Endodermal cell (in vitro differentiated cells): ENCODE results near the gene XYLT1. TPM values are rescaled to one million over a fixed set of nuclear protein-coding genes. Genes with fewer than 3 reads are reported as not detected.

Source experiments
- DNase-seq: peaks from one replicate; pipeline ENCODE4 v3.0.0-alpha.2; 2017
- H3K27ac ChIP-seq: 2 replicates; pipeline ENCODE4 v1.5.1; 2013; ENCODE audit warnings: mild to moderate bottlenecking, low read depth, low read length, moderate library complexity
- H3K27me3 ChIP-seq: 2 replicates; pipeline ENCODE4 v1.6.1; 2013; ENCODE audit warnings: mild to moderate bottlenecking, low read length, moderate library complexity; ENCODE audit not compliant: insufficient read depth, control insufficient read depth, poor library complexity, severe bottlenecking
- H3K36me3 ChIP-seq: 2 replicates; pipeline ENCODE4 v1.7.0; 2013; ENCODE audit warnings: mild to moderate bottlenecking, low read length, moderate library complexity; ENCODE audit not compliant: control insufficient read depth, insufficient read depth
- H3K4me1 ChIP-seq: one replicate; pipeline ENCODE4 v1.7.0; 2013; ENCODE audit warnings: low read length; ENCODE audit not compliant: control insufficient read depth, insufficient read depth
- H3K4me3 ChIP-seq: 2 replicates; pipeline ENCODE4 v1.5.1; 2013; ENCODE audit warnings: mild to moderate bottlenecking, low read length, moderate library complexity
- H3K9ac ChIP-seq: 2 replicates; pipeline ENCODE4 v1.6.1; 2013; ENCODE audit warnings: mild to moderate bottlenecking, low read length, moderate library complexity; ENCODE audit not compliant: poor library complexity, severe bottlenecking; ENCODE audit errors: extremely low read depth
- H3K9me3 ChIP-seq: 2 replicates; pipeline ENCODE4 v1.6.1; 2013; ENCODE audit warnings: mild to moderate bottlenecking, low read length, moderate library complexity; ENCODE audit not compliant: control insufficient read depth
- H3K27ac Mint-ChIP-seq: 2 replicates; pipeline ENCODE4 v1.8.0; 2020; ENCODE audit warnings: mixed read lengths
- H3K27me3 Mint-ChIP-seq: 2 replicates; pipeline ENCODE4 v1.8.0; 2021; ENCODE audit warnings: mild to moderate bottlenecking, mixed read lengths; ENCODE audit not compliant: insufficient read depth
- H3K36me3 Mint-ChIP-seq: 2 replicates; pipeline ENCODE4 v1.8.0; 2020; ENCODE audit warnings: low read depth, mixed read lengths
- H3K4me1 Mint-ChIP-seq: 2 replicates; pipeline ENCODE4 v1.8.0; 2020; ENCODE audit warnings: mixed read lengths
- H3K4me3 Mint-ChIP-seq: 2 replicates; pipeline ENCODE4 v1.8.0; 2020; ENCODE audit warnings: mild to moderate bottlenecking, moderate library complexity, mixed read lengths
- H3K9me3 Mint-ChIP-seq: 2 replicates; pipeline ENCODE4 v1.8.0; 2020; ENCODE audit warnings: mild to moderate bottlenecking, mixed read lengths
- WGBS, 2 experiments: methylation state at CpG; one replicate each; pipeline versions ENCODE4 v1.1.5 to v1.1.7; 2013; ENCODE audit warnings: missing lambda C conversion rate in 2 of 2, mixed read lengths in 1 of 2; ENCODE audit not compliant: insufficient coverage in 1 of 2, insufficient read length in 1 of 2; 5-methylcytosine and 5-hydroxymethylcytosine counted together
- total RNA-seq, 2 donors: library from RNA; stranded (reverse); fragmentation: NEBNext Ultra II Directional in 1 of 2; extraction: Animal tissue kit (Norgen Biotek cat#: 25700) in 1 of 2; gene quantifications; 2 replicates in 1 of 2; 3 replicates in 1 of 2; pipeline ENCODE4 v1.2.1, GENCODE V29; 2021
- TF ChIP-seq, protein P1 (sequence below): fragments of 200-600 bp; sonication (generic); conservative IDR thresholded peaks from 2 replicates; pipeline ENCODE4 v1.5.0; 2021; ENCODE audit warnings: antibody characterized with exemption, mild to moderate bottlenecking

XYLT1 gene
- total RNA-seq, 2 donors from 2014 or later = 26.8 to 28.5 TPM

DNA sequence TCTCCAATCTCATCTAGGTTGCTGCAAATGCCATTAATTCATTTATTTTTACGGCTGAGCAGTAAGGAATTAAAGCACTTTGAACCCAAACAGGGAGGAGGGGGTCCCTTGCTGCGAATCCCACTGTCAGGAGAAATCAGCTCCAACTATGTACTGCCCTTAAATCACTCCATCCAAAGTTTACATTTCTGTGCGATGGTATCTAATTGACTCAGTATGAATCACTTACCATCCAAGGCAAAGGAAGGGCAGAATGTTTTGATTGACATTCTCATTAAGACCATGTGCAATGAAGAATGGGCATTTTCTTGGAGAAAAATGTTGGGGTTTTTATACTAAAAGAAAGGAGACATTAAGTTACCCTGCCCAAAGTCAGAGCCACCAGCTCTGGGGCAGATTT lies 47.7 kb upstream of the XYLT1 start:
- TF ChIP-seq, protein P1, sequence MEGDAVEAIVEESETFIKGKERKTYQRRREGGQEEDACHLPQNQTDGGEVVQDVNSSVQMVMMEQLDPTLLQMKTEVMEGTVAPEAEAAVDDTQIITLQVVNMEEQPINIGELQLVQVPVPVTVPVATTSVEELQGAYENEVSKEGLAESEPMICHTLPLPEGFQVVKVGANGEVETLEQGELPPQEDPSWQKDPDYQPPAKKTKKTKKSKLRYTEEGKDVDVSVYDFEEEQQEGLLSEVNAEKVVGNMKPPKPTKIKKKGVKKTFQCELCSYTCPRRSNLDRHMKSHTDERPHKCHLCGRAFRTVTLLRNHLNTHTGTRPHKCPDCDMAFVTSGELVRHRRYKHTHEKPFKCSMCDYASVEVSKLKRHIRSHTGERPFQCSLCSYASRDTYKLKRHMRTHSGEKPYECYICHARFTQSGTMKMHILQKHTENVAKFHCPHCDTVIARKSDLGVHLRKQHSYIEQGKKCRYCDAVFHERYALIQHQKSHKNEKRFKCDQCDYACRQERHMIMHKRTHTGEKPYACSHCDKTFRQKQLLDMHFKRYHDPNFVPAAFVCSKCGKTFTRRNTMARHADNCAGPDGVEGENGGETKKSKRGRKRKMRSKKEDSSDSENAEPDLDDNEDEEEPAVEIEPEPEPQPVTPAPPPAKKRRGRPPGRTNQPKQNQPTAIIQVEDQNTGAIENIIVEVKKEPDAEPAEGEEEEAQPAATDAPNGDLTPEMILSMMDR = no peak
- Histone ChIP-seq H3K4me1 (no peaks in the 10 kb centered on the region), H3K4me3 (no peak overlapping the region), H3K36me3 (no peaks in the 10 kb centered on the region), H3K9me3 (no peaks in the 10 kb centered on the region), H3K27me3 (peaks cover 6% of the 10 kb centered on the region), H3K27ac (no peak overlapping the region), H3K9ac (no peak overlapping the region)
- DNase-seq = no peak
- 94 to 100% methylated on average over 2 to 3 of the region's 3 CpGs for WGBS, 2 experiments
- H3K36me3 Mint-ChIP-seq = no peaks in the 10 kb centered on the region
- no peaks in the 10 kb centered on the region for H3K4me1 Mint-ChIP-seq
- no peak overlapping the region for H3K27ac Mint-ChIP-seq
- H3K27me3 Mint-ChIP-seq = peaks cover 15% of the 10 kb centered on the region
- no peak overlapping the region for H3K4me3 Mint-ChIP-seq
- H3K9me3 Mint-ChIP-seq = peaks cover 3% of the 10 kb centered on the region

DNA sequence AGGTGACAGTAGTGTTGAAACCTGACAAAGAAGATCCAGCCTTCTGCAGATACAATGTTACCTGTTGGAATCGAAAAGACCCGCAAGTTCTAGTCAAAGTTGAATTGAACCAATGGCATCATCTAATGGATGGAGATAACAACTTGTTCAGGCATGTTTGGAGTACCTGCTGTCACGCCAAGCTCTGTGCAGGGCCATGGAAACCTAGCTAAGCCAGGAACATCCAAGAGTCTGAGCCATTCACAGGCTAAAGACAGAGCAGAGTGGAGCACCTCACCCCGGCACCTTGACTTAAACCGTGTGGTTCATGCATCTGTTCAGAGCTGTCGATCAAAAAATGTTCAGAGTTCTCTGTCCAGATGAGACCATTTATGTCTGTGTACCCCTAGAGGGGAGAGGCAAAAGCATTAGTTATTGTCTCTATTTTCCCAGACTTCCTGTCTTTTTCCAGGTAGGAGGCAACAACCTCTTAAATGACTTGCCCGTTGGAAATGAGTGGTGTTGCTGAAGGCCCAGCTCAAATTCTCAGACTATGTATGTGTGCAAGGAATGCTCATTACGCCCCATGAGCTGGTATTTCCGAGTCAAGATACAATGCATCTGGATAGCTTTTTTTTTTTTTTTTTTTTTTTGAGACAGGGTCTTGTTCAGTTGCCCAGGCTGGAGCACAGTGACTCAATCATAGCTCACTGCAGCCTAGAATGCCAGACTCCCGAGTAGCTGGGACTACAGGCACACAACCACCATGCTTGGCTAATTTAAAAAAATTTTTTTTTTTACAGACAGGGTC lies 44.9 kb upstream of the XYLT1 start:
- no peak overlapping the region for H3K27ac ChIP-seq
- no peaks in the 10 kb centered on the region for H3K4me1 ChIP-seq
- no peaks in the 10 kb centered on the region for H3K36me3 ChIP-seq
- peaks cover 16% of the 10 kb centered on the region for H3K27me3 Mint-ChIP-seq
- peaks cover 3% of the 10 kb centered on the region for H3K9me3 Mint-ChIP-seq
- H3K9ac ChIP-seq = no peak overlapping the region
- peaks cover 6% of the 10 kb centered on the region for H3K27me3 ChIP-seq
- DNase-seq = no peak
- no peaks in the 10 kb centered on the region for H3K4me1 Mint-ChIP-seq
- no peak overlapping the region for H3K27ac Mint-ChIP-seq
- H3K4me3 Mint-ChIP-seq = no peak overlapping the region
- TF ChIP-seq, protein P1 = no peak
- no peak overlapping the region for H3K4me3 ChIP-seq
- no peaks in the 10 kb centered on the region for H3K9me3 ChIP-seq
- no peaks in the 10 kb centered on the region for H3K36me3 Mint-ChIP-seq
- WGBS, 2 experiments = 94% methylated on average over 8 to 10 of the region's 10 CpGs

DNA sequence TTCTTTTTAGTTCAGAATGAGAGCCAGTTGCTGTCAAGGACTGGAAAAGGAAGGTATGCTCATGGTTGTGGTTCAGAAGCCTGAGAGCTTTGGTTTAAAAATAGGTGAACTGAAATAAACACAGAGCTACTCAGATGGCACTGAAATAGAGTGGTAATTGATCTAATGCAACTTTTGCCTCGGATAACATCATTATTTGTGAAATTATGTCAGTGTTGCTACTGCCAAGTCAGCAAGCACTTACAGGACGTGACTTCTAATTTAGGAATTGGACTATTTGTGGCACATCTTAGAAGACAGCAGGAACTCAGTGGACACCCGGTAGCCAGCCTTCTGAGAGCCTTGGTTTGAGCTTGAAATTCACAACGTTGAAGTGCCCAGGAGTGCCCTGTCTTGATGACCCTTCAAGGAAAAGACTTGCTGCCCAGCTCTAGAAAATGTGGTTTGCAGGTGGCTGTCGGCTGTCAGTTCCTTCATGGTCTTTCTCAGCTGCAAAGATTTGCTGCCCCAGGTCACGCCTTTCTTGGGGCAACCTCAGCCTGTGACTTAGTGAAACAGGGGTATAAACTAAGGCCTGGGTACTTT lies 42.0 kb upstream of the XYLT1 start:
- Histone ChIP-seq H3K27me3 (no peaks in the 10 kb centered on the region), H3K4me3 (no peak overlapping the region), H3K36me3 (no peaks in the 10 kb centered on the region), H3K9me3 (peaks cover 20% of the 10 kb centered on the region), H3K27ac (no peak overlapping the region), H3K9ac (no peak overlapping the region), H3K4me1 (no peaks in the 10 kb centered on the region)
- no peak overlapping the region for H3K27ac Mint-ChIP-seq
- no peak for DNase-seq
- 88 to 92% methylated on average over 6 of the region's 6 CpGs for WGBS, 2 experiments
- H3K4me3 Mint-ChIP-seq = no peak overlapping the region
- H3K4me1 Mint-ChIP-seq = no peaks in the 10 kb centered on the region
- H3K9me3 Mint-ChIP-seq = peaks cover 23% of the 10 kb centered on the region
- H3K27me3 Mint-ChIP-seq = peaks cover 3% of the 10 kb centered on the region
- no peaks in the 10 kb centered on the region for H3K36me3 Mint-ChIP-seq
- TF ChIP-seq, protein P1 = no peak
